Midbrain (tissue), 1 donor: ENCODE results near the gene ANK3.

Experiments
- DNase-seq: peaks from one replicate; lab custom pipeline; 2025; lab: John Stamatoyannopoulos, UW

ANK3 gene

DNA sequence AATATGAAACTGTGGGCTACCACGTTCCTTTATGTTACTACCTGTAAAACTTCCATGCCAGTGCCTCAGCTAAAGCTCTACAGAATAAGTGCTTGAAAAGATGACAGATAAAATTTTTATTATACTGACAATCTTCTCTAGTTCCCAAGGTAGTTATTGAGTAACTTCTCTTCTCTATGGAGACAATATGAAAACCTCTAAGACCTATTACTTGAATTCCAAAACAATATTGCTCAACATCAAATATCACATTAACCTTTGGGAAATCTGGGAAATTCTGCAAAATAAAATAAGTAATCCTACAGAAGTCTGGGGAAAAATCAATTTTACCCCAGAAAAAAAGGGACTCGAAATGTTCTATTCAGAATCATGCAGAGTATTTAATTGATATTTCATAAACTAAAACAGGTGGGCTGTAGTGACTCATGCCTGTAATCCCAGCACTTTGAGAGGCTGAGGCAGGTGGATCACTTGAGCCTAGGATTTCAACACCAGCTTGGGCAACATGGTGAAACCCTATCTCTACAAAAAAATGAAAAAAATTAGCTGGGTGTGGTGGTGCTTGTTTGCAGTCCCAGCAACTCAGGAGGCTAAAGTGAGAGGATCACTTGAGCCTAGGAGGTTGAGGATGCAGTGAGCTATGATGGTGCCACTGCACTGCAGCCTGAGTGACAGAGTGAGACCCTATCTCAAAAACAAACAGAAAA is 23.8 kb upstream of the ANK3 start:
- DNase-seq, result no peak

DNA sequence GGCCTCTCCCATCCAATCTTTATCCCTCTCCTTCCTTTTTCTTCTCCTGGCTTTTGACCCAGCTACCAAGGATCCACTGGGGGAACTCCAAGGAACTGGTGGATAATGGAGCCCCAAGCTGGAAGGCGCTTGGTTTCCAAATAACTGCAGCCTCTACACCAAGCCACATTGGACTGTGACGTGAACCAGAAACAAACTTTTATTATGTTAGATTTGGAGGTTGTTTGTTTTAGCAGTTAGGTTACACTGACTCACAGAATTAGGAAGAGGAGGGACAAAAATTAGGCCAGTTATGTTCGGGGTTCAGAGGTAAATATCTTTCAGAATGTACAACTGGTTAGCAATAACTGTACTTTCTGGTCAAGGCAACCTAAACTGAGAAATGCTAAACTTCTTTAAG is 21.3 kb upstream of the ANK3 start:
- no peak for DNase-seq

DNA sequence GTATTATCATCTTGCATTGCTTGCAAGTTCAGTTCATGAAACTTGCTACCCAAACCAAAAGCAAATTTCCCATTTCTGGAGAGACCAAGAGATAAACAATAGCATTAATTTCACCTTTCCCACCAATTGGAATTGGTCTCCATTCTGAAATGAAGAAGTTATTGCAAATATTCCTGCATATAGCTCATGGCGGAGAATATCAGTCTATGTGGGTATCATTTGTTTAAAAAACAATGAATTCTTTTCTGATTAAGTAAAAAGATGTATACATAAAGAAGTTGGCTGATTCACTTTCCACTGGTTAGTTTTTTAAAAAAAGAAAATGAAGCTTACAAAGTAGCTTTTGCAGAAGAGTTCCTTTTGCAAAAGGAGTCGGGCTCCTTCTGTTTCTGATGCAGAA is 19.5 kb upstream of the ANK3 start:
- DNase-seq, result no peak

DNA sequence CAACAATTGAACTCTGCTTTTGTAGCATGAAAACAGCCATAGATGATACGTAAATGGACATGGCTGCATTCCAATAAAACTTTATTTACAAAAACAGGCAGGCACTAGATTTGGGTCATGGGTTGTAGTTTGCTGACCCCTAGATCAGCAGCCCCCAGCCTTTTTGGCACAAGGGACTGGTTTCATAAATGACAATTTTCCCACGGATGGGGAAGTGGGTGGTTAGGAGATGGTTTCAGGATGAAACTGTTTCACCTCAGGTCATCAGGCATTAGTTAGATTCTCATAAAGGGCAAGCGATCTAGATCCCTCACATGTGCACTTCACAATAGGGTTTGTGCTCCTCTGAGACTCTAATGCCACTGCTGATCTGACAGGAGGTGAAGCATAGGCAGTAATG is 16.5 kb upstream of the ANK3 start:
- DNase-seq, result no peak

DNA sequence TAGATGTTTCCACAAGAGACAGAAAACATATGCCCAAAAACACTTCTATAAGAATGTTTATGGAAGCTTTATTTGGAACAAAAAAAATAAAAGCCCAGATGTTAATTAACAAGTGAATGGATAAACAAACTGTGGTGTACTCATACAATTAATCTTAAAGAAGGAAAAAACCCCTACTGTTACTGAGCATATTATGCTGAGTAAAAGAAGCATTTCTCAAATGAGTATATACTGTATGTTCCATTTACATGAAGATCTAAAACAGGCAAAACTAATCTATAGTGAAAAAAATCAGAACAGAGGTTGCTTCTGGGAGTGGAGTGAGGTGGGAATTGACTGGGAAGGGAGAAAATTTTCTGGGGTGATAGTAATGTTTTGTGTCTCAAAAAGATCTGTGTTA is 15.5 kb upstream of the ANK3 start:
- no peak for DNase-seq

DNA sequence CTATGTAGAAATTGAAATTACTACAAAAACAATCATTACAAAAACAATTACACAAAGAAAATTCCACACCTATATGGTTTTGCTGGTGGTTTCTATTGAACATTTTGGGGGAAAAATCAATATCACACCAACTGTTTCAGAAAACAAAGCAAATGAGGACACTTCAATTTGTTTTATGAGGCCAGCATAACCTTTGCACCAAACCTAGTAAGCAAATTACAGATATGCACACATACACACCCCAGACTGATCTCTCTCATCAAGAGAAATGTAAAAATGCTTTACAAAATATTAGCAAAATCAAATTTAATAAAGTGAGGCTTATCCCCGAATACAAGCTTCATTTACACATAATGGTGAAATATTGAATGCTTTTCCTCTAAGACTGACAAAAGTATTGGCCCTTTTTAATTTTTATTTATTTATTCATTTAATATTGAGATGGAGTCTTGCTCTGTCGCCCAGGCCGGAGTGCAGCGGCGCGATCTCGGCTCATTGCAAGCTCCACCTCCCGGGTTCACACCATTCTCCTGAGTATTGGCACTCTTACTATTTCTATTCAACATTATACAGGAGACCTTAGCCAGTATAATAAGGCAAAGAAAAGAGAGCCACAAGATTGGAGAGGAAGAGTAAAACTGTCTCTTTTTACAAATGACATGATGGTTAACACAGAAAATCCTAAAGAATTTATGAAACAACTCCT is 13.6 kb upstream of the ANK3 start:
- DNase-seq, result no peak

DNA sequence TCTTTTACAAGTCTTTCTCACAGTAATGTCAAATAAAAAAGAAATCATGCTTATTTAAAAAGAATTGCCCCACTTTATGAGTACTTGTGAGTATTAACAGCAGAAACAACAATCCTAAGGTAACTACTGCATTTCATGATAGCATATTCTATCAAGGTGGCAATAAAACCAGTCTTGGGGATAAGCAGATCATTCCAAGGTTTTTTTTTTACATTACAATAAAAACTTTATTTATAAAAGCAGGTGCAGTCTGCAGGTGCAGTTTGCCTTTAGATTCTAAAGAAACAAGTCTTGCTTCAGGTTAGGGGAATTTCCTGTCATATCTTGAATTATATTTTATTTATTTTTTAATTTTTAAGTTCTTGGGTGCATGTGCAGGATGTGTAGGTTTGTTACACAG is 10.7 kb upstream of the ANK3 start:
- no peak for DNase-seq

DNA sequence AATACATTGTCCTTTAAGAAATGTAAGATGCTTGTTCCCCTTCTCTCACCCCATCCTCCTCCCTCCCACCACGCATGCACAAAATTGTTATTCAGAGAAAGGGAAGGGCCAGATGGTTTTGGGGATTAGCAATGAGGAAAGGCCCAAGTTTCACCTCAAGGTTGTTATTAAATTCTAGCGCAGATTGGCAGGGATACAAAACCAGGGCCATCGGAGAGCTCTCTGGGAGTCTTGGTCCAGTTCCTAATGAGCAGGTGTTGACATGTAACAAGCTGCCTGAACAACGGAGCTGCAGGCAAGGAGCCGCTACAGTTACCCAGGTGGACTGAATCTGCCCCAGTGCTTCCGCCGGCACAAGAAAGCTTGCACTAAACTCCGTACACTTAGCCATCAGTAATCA is 9.7 kb upstream of the ANK3 start:
- DNase-seq, result no peak

DNA sequence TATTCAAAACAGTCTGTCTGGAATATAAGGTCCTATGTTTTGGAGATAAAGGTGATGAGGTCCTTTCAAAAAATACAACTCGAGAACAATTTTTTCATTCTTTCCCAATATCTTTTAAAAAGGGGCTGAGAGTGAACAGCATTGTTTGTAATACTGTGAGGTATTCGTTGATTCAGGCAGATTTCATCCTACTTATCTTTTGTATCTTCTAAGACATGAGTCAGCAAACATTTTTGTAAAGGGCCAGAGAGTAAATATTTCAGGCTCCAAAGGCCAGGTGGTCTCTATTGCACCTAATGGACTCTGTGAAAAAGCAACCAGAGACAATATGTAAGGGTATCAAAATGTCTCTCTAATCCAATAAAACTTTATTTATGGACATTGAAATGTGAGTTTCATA is 8.1 kb upstream of the ANK3 start:
- no peak for DNase-seq

DNA sequence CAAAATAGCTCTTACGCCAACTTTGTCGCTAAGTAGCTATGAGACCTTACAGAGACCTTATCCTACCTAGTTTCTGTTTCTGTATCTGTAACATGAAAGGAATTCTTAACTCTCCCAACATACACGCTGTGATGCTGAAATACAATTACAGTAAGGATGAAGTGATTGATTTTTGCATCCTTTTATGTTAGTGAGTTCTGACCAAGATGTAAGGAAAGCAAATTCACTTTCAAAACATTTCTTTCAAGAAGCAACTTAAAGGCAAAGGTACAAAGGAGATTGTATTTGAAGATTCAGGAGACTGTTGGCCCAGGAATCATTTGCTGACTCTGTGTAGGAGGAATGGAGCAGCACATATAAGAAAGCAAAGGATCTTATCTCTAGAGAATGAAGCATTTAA is 7.1 kb upstream of the ANK3 start:
- DNase-seq, result no peak

DNA sequence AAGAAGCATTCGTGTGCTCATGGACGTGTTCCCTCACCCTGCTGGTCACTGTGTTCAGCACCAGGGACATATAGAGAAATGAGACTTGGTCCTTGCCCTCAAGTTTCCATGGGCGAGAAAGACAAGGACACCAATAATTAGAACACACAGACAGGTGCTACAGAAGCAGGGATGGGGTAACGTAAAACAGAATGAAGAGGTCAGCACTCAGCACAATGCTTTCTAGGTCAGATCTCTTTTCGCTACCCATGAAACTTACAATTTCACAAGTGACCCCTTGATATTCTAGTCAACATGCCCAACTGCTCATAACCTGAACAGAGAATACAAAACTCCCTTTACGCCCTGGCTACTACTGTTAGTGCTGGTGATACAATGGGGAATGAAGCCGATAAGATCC is 6.0 kb upstream of the ANK3 start:
- no peak for DNase-seq

DNA sequence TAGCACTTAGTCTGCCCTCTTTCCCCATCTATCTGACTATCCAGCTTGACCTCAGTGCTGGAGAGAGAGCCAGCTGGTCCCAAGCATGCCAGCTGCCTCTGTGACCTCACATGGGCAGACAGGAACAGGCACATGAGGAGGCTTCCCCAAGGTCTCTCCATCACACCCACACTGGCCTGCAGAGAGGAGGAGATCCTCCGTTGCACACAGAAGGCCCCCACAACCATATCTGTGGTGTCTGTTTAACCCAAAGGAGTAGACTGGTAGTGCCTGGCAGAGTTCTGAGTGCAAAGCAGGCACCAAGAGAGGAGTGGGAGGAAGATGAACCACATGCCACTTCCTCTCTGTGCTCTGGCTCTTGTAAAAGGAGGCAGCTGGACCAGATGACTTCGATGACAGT is 4.8 kb upstream of the ANK3 start:
- DNase-seq, result peak; percentile 50

DNA sequence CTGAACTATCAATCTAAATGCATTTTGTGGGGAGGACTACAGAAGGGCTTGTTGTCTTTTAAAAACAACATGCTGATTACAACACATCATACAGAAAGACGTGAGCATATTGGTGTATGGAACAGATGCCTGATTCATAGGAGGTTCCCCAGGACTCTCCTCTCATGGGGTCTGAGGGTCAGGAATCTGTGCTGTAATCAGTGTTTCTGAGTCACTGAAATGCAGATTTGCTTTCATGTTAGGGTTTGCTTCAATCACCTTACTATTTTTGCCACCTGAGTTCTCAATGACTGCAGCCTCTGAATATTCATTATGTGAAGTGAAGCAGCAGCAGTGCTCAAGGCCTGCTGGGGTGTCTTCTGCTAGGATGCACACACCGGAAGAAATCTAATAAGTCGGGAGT is 550 bp upstream of the ANK3 start:
- no peak for DNase-seq

DNA sequence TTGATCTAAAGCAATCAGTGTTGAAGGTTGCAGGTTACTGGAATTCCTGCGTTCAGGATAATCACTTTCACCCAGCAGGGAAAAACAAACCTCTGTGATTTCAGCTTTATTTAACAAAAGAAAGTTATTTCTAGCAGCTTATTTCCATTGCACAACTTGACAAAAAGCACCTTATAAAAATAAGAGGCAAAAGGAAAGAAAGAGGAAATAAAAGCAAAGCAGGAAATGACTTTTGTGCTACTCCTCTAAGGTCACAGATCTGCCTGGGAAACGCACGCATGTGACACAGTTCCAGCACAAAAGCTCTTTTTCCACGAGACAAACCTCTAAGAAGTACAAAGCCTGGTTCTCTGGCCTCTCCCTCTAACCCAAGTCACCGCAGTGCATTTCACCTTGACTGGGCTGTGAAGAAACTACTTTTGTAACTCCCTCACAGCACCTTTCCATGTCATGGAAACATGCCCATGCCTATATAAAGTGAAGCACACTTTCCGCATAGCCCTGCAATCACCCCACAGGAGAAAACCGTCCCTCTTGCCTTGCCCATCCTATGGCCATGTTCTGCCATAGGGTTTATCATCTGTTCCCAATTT is 870 bp downstream of the ANK3 start:
- DNase-seq, result peak; percentile 47

DNA sequence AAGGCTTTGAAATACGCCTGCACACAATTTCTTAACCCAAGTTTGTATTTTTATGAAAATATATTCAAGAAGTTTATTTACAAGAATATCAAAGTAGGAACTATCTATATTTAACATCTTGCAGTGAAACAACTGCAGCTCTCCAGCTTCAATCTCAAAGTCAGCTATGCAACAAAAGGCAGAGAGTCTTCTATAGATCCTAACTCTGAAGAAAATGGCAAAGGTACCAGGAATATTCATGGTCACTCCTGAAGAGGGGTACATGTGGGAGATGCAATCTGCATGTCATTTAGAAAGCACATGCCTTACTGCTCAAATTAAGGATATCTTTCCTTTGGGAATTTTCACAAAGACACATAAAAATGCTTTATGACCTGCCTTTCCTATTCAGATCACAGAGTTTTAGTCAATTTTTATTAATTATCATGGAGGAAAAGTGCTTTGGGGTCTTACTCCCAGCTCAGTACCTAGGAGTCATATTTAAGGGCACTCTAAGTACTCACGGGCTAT is 1.5 kb downstream of the ANK3 start:
- no peak for DNase-seq

DNA sequence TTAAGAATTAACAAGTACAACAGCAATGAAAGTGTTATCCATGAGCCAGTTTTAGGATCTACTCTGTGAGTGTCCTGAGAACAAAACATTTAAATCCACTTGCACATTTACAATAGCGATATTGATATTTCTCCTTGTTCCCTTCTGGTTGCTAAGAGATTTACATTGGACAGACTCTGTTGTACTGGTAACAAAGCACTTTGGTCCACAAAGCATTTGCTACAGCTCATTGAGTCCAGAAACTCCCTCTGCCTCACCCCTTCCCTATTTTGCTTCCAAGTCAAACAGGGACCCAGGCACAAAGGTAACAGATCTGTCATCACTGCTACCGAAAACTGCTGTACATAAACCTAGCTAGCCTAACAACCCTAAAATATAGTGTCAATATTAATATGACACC is 2.1 kb downstream of the ANK3 start:
- DNase-seq, result no peak

DNA sequence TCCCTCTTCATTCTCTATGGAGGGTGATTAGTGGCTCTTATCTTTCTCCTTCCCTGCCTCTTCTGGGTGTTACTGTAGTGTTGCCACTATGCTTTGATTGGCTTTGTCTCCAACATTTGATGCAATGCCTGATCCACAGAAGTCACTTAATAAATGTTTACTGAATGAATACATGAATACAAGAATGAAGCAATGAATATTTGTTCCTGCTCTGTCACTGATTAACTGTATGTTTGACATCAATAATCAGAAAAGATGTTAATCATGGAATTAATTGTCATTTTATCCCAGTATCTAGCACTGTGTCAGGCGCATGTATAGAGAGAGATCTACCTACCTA is 4.3 kb downstream of the ANK3 start:
- DNase-seq, result no peak

DNA sequence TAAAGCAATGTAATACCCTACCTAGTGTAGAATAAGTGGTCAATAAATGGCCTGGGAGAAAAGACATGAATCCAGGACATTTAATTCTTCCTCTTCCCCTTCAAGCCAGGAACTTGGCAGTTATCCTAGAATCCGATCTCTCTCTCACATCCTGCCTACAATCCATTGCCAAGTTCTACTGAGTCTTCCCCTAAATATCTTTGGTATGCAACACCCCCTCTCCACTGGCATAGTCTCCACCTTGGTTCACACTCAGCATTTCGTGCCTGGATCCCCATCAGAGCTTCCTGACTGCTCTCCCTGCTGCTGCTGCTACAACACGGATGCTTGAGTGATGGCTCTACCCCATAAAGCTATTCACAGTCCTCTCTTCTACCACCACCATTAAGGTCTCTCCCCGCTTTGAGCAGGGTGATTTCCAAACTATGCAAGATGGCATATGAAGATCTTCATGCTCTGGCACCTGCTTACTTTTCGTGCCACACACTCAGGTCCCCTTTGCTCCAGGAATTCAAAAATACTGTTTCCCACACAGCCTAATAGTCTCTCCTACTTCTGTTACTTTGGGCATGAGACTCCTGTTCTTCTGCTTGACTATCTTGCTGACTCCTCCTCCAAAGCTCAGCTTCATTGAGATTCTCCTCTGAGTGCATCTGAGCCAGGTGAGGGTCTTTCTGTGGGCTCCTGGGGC is 4.8 kb downstream of the ANK3 start:
- DNase-seq, result no peak

DNA sequence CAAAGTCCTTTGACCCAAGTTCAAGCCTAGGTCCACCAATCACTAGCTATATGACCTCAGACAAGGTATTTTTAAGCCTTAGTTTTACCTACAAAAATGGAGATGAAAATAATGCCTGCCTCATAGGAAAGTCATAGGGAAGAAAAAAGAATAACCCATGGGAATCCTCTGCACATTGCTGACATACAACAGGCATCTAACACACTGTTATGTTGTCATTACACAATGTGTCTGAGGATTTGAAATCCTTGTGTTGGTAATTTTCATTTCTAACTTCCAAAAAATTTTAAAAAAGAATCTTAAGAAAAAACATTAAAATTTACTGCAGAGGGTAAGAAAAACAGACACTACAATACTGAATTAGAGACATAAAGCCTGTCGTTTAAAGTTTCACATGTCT is 5.7 kb downstream of the ANK3 start:
- DNase-seq, result no peak

DNA sequence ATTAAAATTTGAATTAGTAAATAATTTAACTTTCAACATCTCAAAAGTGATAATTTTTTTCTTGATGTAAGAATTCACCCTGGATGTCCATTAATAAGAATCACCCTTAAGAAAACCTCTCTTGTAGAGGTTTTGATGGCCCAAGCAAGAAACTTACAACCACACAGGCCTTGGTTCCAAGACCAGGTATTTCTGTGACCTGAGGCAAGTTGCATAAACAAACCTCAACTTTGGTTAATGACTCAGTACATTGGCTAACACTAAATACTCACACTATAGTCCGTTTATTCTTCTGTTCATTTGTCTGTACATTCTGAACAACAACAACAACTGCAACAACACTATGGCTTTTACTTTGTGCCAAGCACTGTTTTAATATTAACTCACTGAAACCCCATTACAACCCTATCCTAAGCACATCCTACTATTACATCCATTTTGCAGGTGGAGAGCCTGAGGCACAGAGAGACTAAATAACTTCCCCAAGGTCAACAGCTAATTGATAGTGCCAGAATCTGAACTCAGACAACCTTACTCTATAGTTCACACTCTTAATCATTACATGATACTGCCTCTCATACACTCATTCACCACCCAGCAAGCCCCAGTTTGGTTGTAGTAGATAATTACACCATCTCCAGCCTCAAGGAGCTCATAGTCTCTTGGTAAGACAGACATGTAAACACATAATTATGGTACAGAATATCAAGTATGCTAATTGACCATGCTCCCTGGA is 6.6 kb downstream of the ANK3 start:
- no peak for DNase-seq

DNA sequence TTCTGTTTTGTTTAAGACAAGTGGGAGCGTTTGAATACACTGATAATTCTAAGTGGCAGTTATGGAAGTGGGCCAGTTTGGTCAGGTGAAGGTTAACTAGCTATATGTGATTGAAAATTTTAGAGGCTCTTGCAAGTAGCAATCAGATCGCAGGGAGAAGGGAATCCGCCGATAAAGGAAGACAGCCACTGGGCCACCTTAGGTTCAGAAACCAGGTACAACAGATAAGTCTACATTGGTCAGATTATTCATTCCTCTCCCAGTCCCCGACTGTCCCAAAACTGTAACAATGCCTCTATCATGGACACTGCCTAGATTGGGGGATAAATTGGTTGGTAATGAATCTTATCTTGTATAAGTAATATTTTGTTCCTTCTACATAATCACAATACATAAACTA is 8.9 kb downstream of the ANK3 start:
- DNase-seq, result no peak

DNA sequence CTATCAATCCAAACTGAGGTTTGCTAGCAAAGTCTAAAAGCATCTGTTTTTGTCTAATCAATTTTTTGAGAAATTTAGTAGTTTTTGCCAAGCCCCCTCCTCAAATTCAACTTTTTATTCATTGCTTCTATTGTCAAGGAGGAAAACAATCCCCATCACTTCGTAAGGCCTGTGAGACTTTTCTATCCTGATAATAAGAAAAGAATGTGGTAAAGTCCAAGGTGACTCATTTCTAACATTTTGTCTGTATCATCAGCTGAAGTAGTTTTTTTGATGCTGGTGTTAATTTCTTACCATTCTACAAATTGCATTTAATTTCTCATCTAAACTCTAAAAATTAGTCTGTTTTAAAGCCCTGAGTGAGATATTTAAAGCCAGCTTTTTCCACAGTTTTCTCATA is 11.7 kb downstream of the ANK3 start:
- DNase-seq, result no peak

DNA sequence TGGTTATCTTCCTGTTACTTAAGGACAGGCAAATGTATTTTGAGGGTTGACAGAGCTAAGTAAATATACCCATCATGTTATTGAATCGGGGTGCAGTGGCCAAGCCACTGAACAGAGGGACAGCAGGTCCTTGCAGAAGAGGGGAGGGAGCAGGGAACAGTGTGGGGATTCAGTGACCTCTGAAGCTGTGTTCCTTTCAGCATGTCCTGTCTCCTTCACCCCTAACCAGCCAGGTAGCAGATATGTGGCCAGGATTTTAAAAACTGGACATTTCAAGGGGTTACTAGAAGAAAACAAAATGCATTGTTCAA is 12.7 kb downstream of the ANK3 start:
- no peak for DNase-seq
